ENCODE results near the gene USP17L17.
"Not testable (repeated sequence)": the region's sequence is repeated elsewhere in the genome, so short reads cannot be mapped to it uniquely, and the experiment has no call there.

USP17L17 gene
- total RNA-seq = 0 reads per million in 3 experiments

GRCh38 chr4:9243579-9243978 lies at the start of gene USP17L17:
Gene USP17L17, plus strand, starts transcription at chr4:9243879. Its CDS starts 0 bp downstream, at chr4:9243879.
- DNase-seq = not testable (repeated sequence)

GRCh38 chr4:9210357-9210756 lies 33.3 kb upstream of the USP17L17 start, which contains the start of gene USP17L10:
Gene USP17L10, plus strand, starts transcription at chr4:9210657. Its CDS starts 0 bp downstream, at chr4:9210657.
- not testable (repeated sequence) for DNase-seq

- DNase-seq = not testable (repeated sequence)
Measured at GRCh38 chr4:9214701-9215100, 29.0 kb upstream of the USP17L17 start.

- DNase-seq = not testable (repeated sequence)
Measured at GRCh38 chr4:9215105-9215504, 28.6 kb upstream of the USP17L17 start, which contains the start of gene USP17L11. Gene USP17L11, plus strand, starts transcription at chr4:9215405. Its CDS starts 0 bp downstream, at chr4:9215405.

- not testable (repeated sequence) for DNase-seq
Measured at GRCh38 chr4:9219852-9220251, 23.8 kb upstream of the USP17L17 start, which contains the start of gene USP17L12. Gene USP17L12, plus strand, starts transcription at chr4:9220152. Its CDS starts 0 bp downstream, at chr4:9220152.

- DNase-seq = not testable (repeated sequence)
Measured at GRCh38 chr4:9224596-9224995, 19.1 kb upstream of the USP17L17 start, which contains the start of gene USP17L13. Gene USP17L13, plus strand, starts transcription at chr4:9224896. Its CDS starts 0 bp downstream, at chr4:9224896.

- DNase-seq = not testable (repeated sequence)
Measured at GRCh38 chr4:9230249-9230648, 13.4 kb upstream of the USP17L17 start.

GRCh38 chr4:9234085-9234484 lies 9.6 kb upstream of the USP17L17 start, which contains the start of gene USP17L15:
Gene USP17L15, plus strand, starts transcription at chr4:9234385. Its CDS starts 0 bp downstream, at chr4:9234385.
- DNase-seq = not testable (repeated sequence)

- DNase-seq = not testable (repeated sequence)
Measured at GRCh38 chr4:9238461-9238860, 5.2 kb upstream of the USP17L17 start.

- DNase-seq = not testable (repeated sequence)
Measured at GRCh38 chr4:9247953-9248680, 4.4 kb downstream of the USP17L17 start, which contains the start of gene USP17L18. Gene USP17L18, plus strand, starts transcription at chr4:9248630. Its CDS starts 0 bp downstream, at chr4:9248630.

- not testable (repeated sequence) for DNase-seq
Measured at GRCh38 chr4:9253078-9253477, 9.4 kb downstream of the USP17L17 start, which contains the start of gene USP17L19. Gene USP17L19, plus strand, starts transcription at chr4:9253378. Its CDS starts 0 bp downstream, at chr4:9253378.

GRCh38 chr4:9257824-9258223 lies 14.1 kb downstream of the USP17L17 start, which contains the start of gene USP17L20:
Gene USP17L20, plus strand, starts transcription at chr4:9258124. Its CDS starts 0 bp downstream, at chr4:9258124.
- not testable (repeated sequence) for DNase-seq

GRCh38 chr4:9262572-9262971 lies 18.9 kb downstream of the USP17L17 start, which contains the start of gene USP17L21:
Gene USP17L21, plus strand, starts transcription at chr4:9262872. Its CDS starts 0 bp downstream, at chr4:9262872.
- not testable (repeated sequence) for DNase-seq

- not testable (repeated sequence) for DNase-seq
Measured at GRCh38 chr4:9267319-9267718, 23.6 kb downstream of the USP17L17 start, which contains the start of gene USP17L22. Gene USP17L22, plus strand, starts transcription at chr4:9267619. Its CDS starts 0 bp downstream, at chr4:9267619.

- DNase-seq = not testable (repeated sequence)
Measured at GRCh38 chr4:9271719-9272118, 28.0 kb downstream of the USP17L17 start.
